Measurements from ENCODE around the gene CLEC16A. TPM values are rescaled to one million over a fixed set of nuclear protein-coding genes. Genes with fewer than 3 reads are reported as not detected.
A peak's percentile ranks its signal among the peaks of the same experiment; 100 is the strongest.

The CLEC16A gene
- total and polyA plus RNA-seq, 9 of the 15 experiments (the other 6 are each of a cell fraction or from before 2014, with no cell fraction given) = 1.00 to 22.3 (median 10.0) TPM

DNA sequence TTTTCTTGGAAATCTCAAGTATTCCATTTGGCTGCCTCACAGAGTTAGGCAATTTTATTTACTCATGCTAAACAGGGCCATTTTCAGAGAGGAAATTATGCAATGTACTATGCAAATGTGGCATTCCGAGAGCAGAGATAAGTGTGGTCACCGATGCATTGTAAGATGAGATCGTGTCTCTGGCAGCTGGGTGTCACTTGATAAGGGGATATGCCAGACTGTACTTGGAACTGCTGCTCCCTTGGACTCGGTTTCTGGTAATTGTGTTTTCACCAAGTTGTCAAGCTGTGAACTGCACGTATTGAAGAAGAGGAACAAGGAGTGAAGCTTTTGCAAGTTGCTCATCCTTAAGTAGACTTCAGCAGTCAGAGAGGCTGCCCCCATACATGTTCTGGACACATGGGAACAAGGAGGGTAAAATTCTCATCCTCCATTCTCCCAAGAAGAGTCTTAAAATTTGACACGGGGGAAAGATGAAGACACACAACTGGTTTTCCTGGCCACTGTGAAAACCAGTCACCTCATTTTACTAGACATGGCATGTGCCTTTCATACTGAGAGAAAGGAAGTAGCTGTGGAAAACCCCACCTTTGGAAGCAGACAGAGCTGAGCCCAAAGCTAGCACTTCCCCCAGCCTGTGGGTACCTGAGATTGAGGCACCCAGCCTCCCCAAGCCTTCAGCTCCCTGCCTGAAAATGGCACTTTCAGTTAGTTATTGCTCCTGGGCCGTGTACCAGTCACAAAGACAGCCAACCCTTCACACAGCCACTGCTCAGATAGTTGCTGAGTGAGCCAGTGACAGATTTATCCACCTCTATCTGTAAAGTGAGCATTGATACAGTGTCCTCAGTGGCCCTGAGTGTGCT is 160.9 kb downstream of the CLEC16A start (continued):
- TF ChIP-seq, protein P1, sequence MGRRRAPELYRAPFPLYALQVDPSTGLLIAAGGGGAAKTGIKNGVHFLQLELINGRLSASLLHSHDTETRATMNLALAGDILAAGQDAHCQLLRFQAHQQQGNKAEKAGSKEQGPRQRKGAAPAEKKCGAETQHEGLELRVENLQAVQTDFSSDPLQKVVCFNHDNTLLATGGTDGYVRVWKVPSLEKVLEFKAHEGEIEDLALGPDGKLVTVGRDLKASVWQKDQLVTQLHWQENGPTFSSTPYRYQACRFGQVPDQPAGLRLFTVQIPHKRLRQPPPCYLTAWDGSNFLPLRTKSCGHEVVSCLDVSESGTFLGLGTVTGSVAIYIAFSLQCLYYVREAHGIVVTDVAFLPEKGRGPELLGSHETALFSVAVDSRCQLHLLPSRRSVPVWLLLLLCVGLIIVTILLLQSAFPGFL (CRISPR knock-in tag; IDR thresholded peaks at IDR 0.05) = no peak
- TF ChIP-seq, protein P2, sequence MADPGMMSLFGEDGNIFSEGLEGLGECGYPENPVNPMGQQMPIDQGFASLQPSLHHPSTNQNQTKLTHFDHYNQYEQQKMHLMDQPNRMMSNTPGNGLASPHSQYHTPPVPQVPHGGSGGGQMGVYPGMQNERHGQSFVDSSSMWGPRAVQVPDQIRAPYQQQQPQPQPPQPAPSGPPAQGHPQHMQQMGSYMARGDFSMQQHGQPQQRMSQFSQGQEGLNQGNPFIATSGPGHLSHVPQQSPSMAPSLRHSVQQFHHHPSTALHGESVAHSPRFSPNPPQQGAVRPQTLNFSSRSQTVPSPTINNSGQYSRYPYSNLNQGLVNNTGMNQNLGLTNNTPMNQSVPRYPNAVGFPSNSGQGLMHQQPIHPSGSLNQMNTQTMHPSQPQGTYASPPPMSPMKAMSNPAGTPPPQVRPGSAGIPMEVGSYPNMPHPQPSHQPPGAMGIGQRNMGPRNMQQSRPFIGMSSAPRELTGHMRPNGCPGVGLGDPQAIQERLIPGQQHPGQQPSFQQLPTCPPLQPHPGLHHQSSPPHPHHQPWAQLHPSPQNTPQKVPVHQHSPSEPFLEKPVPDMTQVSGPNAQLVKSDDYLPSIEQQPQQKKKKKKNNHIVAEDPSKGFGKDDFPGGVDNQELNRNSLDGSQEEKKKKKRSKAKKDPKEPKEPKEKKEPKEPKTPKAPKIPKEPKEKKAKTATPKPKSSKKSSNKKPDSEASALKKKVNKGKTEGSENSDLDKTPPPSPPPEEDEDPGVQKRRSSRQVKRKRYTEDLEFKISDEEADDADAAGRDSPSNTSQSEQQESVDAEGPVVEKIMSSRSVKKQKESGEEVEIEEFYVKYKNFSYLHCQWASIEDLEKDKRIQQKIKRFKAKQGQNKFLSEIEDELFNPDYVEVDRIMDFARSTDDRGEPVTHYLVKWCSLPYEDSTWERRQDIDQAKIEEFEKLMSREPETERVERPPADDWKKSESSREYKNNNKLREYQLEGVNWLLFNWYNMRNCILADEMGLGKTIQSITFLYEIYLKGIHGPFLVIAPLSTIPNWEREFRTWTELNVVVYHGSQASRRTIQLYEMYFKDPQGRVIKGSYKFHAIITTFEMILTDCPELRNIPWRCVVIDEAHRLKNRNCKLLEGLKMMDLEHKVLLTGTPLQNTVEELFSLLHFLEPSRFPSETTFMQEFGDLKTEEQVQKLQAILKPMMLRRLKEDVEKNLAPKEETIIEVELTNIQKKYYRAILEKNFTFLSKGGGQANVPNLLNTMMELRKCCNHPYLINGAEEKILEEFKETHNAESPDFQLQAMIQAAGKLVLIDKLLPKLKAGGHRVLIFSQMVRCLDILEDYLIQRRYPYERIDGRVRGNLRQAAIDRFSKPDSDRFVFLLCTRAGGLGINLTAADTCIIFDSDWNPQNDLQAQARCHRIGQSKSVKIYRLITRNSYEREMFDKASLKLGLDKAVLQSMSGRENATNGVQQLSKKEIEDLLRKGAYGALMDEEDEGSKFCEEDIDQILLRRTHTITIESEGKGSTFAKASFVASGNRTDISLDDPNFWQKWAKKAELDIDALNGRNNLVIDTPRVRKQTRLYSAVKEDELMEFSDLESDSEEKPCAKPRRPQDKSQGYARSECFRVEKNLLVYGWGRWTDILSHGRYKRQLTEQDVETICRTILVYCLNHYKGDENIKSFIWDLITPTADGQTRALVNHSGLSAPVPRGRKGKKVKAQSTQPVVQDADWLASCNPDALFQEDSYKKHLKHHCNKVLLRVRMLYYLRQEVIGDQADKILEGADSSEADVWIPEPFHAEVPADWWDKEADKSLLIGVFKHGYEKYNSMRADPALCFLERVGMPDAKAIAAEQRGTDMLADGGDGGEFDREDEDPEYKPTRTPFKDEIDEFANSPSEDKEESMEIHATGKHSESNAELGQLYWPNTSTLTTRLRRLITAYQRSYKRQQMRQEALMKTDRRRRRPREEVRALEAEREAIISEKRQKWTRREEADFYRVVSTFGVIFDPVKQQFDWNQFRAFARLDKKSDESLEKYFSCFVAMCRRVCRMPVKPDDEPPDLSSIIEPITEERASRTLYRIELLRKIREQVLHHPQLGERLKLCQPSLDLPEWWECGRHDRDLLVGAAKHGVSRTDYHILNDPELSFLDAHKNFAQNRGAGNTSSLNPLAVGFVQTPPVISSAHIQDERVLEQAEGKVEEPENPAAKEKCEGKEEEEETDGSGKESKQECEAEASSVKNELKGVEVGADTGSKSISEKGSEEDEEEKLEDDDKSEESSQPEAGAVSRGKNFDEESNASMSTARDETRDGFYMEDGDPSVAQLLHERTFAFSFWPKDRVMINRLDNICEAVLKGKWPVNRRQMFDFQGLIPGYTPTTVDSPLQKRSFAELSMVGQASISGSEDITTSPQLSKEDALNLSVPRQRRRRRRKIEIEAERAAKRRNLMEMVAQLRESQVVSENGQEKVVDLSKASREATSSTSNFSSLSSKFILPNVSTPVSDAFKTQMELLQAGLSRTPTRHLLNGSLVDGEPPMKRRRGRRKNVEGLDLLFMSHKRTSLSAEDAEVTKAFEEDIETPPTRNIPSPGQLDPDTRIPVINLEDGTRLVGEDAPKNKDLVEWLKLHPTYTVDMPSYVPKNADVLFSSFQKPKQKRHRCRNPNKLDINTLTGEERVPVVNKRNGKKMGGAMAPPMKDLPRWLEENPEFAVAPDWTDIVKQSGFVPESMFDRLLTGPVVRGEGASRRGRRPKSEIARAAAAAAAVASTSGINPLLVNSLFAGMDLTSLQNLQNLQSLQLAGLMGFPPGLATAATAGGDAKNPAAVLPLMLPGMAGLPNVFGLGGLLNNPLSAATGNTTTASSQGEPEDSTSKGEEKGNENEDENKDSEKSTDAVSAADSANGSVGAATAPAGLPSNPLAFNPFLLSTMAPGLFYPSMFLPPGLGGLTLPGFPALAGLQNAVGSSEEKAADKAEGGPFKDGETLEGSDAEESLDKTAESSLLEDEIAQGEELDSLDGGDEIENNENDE (IDR thresholded peaks at IDR 0.05; ENCODE audit: low read depth, low read length) = no peak
- TF ChIP-seq HNRNPK (IDR thresholded peaks at IDR 0.05; ENCODE audit: low read depth, low read length, poor library complexity, severe bottlenecking) (no peak), SETDB1 (IDR thresholded peaks at IDR 0.05; ENCODE audit: low read length) (no peak), ZZZ3 (IDR thresholded peaks at IDR 0.05) (no peak), U2AF1 (optimal IDR thresholded peaks at IDR 0.05; ENCODE audit: low read depth, low read length) (no peak), SMARCB1 (IDR thresholded peaks at IDR 0.05; ENCODE audit: insufficient read length, low read depth) (no peak), YY1 (IDR thresholded peaks at IDR 0.05; ENCODE audit: borderline replicate concordance in 1 of 3, control insufficient read depth in 1 of 3, extremely low read depth in 1 of 3, insufficient read depth in 3 of 3, insufficient read length in 1 of 3, insufficient replicate concordance in 2 of 3, low read depth in 1 of 3, low read length in 2 of 3) (no peak), NFATC3 (IDR thresholded peaks at IDR 0.05) (peak; percentile 82), MTA3 (IDR thresholded peaks at IDR 0.05; ENCODE audit: borderline replicate concordance) (peak; percentile 95), RBM25 (IDR thresholded peaks at IDR 0.05; ENCODE audit: low read depth, low read length, severe bottlenecking) (no peak), HOXB6 (CRISPR knock-in tag; IDR thresholded peaks at IDR 0.05; ENCODE audit: borderline replicate concordance) (no peak)

Data from K562 (cell line).